ENCODE data around the gene KRT6A.
A peak's percentile ranks its signal among the peaks of the same experiment; 100 is the strongest.

The KRT6A gene

DNA sequence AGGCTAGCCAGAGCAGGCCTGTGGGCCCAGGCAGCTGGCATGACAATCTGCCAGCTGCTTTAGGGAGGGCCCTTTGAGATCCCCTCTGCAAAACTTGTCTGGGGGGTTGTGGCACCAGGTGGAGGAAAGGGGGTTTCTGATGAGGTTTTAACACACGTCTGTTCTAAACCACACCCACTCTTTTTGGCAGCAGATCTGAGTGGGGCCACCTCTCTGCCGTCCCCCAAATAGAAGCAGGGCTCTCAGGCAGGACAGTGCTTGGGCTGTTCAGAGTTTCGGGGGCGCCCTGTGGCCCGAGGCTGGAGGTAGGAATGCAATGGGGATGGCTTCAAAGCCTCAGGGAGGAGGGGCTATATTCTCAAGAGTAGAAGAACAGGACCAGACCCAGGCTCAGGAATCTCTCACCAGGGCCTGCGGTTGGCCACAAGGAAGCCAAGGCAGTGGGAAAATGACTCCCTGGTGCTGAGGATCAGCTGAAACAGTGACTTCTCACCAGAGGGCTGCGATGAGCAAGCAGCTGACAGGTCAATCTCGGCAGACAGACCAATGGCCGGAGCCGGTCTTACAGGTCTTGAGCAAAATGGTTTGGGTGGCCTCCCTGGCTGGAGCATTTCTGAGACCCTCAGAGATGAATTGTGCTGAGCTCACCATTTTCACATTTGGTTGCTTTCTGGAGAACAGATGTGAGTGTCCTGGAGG, 28.7 kb upstream of the KRT6A start:
- H3K4me3 ChIP-seq (ENCODE audit: low read depth, low read length) = no peak overlapping the region
- TF ChIP-seq, protein P1, sequence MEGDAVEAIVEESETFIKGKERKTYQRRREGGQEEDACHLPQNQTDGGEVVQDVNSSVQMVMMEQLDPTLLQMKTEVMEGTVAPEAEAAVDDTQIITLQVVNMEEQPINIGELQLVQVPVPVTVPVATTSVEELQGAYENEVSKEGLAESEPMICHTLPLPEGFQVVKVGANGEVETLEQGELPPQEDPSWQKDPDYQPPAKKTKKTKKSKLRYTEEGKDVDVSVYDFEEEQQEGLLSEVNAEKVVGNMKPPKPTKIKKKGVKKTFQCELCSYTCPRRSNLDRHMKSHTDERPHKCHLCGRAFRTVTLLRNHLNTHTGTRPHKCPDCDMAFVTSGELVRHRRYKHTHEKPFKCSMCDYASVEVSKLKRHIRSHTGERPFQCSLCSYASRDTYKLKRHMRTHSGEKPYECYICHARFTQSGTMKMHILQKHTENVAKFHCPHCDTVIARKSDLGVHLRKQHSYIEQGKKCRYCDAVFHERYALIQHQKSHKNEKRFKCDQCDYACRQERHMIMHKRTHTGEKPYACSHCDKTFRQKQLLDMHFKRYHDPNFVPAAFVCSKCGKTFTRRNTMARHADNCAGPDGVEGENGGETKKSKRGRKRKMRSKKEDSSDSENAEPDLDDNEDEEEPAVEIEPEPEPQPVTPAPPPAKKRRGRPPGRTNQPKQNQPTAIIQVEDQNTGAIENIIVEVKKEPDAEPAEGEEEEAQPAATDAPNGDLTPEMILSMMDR (IDR thresholded peaks at IDR 0.05; ENCODE audit: low read depth, low read length) = no peak
- DNase-seq (ENCODE audit: low read depth, low spot score) = peak; percentile 19
- in situ Hi-C loops (cut with HindIII; ENCODE audit: low sequenced_read_pairs) = no loop called here

DNA sequence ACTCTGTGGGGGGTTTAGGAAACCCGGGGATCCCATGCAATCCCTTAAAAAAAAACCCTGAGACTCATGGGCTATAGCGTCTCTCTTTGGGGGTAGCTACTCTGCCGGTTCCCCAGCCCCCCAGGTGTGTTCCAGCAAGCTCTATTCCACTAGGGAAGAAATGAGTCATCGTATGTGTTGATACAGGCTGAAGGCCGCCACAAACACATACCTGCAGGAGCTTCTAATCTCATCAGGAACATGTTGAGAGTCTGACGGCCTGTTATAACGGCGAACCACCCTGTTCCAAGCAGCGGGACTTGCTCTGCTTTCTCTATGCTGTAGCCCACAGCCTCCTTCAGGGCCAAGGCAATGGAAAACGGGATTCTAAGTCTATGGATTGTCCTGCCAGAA, 28.1 kb upstream of the KRT6A start:
- H3K4me3 ChIP-seq (ENCODE audit: low read depth, low read length) = no peak overlapping the region
- in situ Hi-C loops (cut with HindIII; ENCODE audit: low sequenced_read_pairs) = no loop called here
- no peak for DNase-seq (ENCODE audit: low read depth, low spot score)
- TF ChIP-seq, protein P1 (IDR thresholded peaks at IDR 0.05; ENCODE audit: low read depth, low read length) = no peak

DNA sequence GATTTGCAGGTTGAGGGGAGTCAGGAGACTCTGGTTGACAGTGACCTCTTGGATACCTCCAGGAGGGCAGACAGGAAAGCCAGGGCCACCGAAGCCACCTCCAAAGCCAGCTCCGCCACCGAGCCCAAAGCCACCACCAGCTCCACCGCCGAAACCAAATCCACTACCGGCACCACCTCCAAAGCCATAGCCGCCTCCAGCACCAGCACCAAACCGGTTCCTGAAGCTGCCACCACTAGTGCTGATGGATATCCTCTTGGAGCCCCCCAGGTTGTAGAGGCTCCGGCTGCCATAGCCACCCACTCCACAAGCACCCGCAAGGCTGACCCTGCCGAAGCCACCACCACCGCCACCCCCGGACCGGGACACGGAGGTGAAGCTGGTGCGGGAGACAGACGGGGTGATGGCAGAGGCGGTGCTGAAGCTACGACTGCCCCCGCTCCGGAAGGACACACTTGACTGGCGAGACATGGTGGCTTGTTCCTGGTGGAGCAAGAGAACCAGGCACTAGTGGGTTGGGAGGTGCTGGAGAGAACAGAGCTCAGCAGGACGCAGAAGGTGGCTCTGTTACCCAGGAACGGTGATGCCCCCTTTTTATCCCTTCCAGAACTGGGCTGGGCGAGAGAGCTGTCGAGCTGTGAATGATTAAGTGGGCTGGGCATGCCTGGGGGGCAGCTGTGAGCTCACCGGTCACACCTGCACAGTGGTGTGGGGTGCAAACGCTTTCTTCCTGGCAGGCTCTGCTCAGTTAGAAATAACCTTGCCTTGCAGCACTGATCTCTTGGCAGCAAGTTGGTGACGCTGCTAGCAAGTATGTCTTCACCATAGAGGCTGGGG, 27.0 kb upstream of the KRT6A start, which contains the start of gene KRT5:
KRT5 (minus strand) TSS at position 569 of the 837 bp plus-strand sequence; CDS start at position 471, 98 bp downstream.
- in situ Hi-C loops (cut with HindIII; ENCODE audit: low sequenced_read_pairs) = no loop called here
- no peak for DNase-seq (ENCODE audit: low read depth, low spot score)
- TF ChIP-seq, protein P1 (IDR thresholded peaks at IDR 0.05; ENCODE audit: low read depth, low read length) = no peak
- H3K4me3 ChIP-seq (ENCODE audit: low read depth, low read length) = no peak within 1 kb of the TSS

DNA sequence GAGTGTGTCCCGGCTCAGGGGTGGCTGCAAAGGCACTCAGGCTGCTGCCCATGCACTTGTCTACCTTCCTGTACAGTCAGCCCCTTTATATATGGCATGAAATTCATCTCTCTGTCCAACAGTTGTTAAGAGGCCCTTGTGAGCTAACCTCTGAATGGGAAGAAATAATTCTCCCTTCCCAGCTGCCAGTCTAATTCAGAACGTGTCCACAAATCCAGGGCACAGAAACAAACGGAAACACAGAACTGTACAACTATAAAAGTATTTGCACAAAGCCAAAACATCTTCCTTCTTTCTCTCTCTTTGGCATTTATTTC, 26.3 kb upstream of the KRT6A start:
- in situ Hi-C loops (cut with HindIII; ENCODE audit: low sequenced_read_pairs) = no loop called here
- H3K4me3 ChIP-seq (ENCODE audit: low read depth, low read length) = no peak overlapping the region
- no peak for DNase-seq (ENCODE audit: low read depth, low spot score)
- TF ChIP-seq, protein P1 (IDR thresholded peaks at IDR 0.05; ENCODE audit: low read depth, low read length) = no peak

DNA sequence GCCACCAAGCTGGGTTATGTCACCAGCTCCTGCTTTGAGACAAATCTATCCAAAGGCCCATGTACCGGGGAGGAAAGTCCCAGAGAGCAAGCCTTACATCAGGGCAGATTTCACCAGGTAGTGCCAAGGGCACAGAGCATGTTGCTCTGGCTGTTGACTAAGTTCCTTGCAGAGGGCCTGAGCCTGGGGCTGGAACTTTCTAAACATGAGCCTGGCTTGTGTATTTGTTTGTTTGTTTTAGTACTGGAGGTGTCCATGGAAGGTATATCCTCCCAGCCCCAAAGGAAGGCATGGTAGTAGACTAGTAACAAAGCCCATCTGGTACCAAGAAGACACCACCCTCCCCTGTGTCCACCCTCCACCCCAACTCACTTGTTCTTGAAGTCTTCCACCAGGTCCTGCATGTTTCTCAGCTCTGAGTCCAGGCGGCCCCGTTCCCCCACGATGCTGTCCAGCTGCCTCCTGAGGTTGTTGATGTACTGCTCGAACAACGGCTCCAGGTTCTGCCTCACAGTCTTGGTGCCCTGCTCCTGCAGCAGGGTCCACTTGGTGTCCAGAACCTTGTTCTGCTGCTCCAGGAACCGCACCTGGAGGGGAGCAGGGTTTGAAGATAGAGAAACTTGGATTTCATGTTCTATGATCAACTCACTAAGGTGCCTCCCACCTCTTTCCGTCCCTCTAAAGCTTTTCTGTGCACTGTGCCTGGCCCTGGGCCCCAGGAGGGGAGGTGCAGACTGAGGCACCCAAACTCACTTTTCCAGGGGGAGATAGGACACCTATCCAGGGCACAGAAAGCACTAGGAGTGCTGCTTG, 25.7 kb upstream of the KRT6A start:
- no peak overlapping the region for H3K4me3 ChIP-seq (ENCODE audit: low read depth, low read length)
- in situ Hi-C loops (cut with HindIII; ENCODE audit: low sequenced_read_pairs) = no loop called here
- DNase-seq (ENCODE audit: low read depth, low spot score) = no peak
- TF ChIP-seq, protein P1 (IDR thresholded peaks at IDR 0.05; ENCODE audit: low read depth, low read length) = no peak

DNA sequence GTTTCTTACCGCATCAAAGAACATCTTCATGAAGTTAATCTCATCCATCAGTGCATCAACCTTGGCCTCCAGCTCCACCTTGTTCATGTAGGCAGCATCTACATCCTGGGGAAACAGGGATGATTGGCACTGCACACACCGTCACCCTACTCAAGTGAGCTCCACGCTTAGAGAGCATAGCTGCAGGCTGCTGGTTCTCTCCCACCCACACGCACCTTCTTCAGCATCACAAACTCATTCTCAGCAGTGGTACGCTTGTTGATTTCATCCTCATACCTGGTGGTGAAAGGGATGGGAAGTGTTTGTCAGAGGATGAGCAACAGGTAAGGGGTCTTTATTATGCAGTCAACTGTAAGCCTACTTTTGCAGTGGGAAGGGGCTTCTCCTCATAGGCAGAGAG, 24.8 kb upstream of the KRT6A start:
- TF ChIP-seq, protein P1 (IDR thresholded peaks at IDR 0.05; ENCODE audit: low read depth, low read length) = no peak
- in situ Hi-C loops (cut with HindIII; ENCODE audit: low sequenced_read_pairs) = no loop called here
- no peak overlapping the region for H3K4me3 ChIP-seq (ENCODE audit: low read depth, low read length)
- no peak for DNase-seq (ENCODE audit: low read depth, low spot score)

All from astrocyte of the spinal cord (primary cell).